IMR-90 (cell line): Measurements from ENCODE around the gene TNNT1. TPM values are rescaled to one million over a fixed set of nuclear protein-coding genes. Genes with fewer than 3 reads are reported as not detected.

ENCODE experiments used
- ATAC-seq: fragments of 200-7000 bp; cut with Tn5 transposase; 2 replicates; pipeline ENCODE4 v1.9.1; 2020; ENCODE audit warnings: low read depth, mild to moderate bottlenecking, moderate library complexity
- BruUV-seq: library from RNA; stranded (reverse); fragments of 400-500 nt; replicated peaks from 2 replicates; lab custom pipeline; 2021; lab: Mats Ljungman, UMichigan
- CTCF ChIA-PET: fragments of 300-600 bp; formaldehyde crosslinking; extraction: SDS; loops from one replicate; lab custom pipeline; 2021; ENCODE audit warnings: antibody characterized with exemption; lab: Yijun Ruan, JAX
- POLR2A ChIA-PET: fragments of 300-600 bp; sonication (Branson Sonifier 250); formaldehyde crosslinking; loops from one replicate; lab custom pipeline; 2022; ENCODE audit warnings: antibody characterized with exemption; ENCODE audit not compliant: unreplicated experiment; lab: Charles Lee
- DNase-seq: peaks from one replicate; pipeline ENCODE4 v3.0.0; 2013
- H2AFZ ChIP-seq: replicated peaks from 2 replicates; pipeline ENCODE3; 2013; ENCODE audit warnings: low read length, mild to moderate bottlenecking; ENCODE audit not compliant: poor library complexity
- H2AK5ac ChIP-seq: 2 replicates; pipeline ENCODE4 v1.6.1; 2013; ENCODE audit warnings: low read depth, low read length, inconsistent platforms
- H2AK9ac ChIP-seq: replicated peaks from 2 replicates; pipeline ENCODE3; 2013; ENCODE audit warnings: mild to moderate bottlenecking, low read depth, low read length, moderate library complexity; ENCODE audit not compliant: poor library complexity
- H2BK120ac ChIP-seq: 2 replicates; pipeline ENCODE4 v1.6.1; 2013; ENCODE audit warnings: low read depth, low read length, inconsistent platforms
- H2BK15ac ChIP-seq: 3 replicates; pipeline ENCODE4 v1.6.1; 2013; ENCODE audit warnings: low read depth, low read length, inconsistent platforms
- H2BK20ac ChIP-seq: 2 replicates; pipeline ENCODE4 v1.6.1; 2013; ENCODE audit warnings: low read depth, mild to moderate bottlenecking, inconsistent platforms, low read length, moderate library complexity
- H2BK5ac ChIP-seq: 2 replicates; pipeline ENCODE4 v1.6.1; 2013; ENCODE audit warnings: mild to moderate bottlenecking, low read depth, low read length, inconsistent platforms; ENCODE audit not compliant: poor library complexity, severe bottlenecking
- H3K14ac ChIP-seq: replicated peaks from 2 replicates; pipeline ENCODE4 v1.6.1; 2013; ENCODE audit warnings: low read depth, low read length, inconsistent platforms
- H3K18ac ChIP-seq: 2 replicates; pipeline ENCODE4 v1.6.1; 2013; ENCODE audit warnings: low read depth, low read length, control low read depth
- H3K23ac ChIP-seq: 2 replicates; pipeline ENCODE4 v1.6.1; 2013; ENCODE audit warnings: low read depth, low read length, inconsistent platforms
- H3K27ac ChIP-seq: 2 replicates; pipeline ENCODE4 v1.5.1; 2013; ENCODE audit warnings: mild to moderate bottlenecking, control low read depth, low read length; ENCODE audit not compliant: insufficient read depth
- H3K27me3 ChIP-seq: 2 replicates; pipeline ENCODE4 v1.6.1; 2013; ENCODE audit warnings: low read length; ENCODE audit not compliant: control insufficient read depth, insufficient read depth
- H3K36me3 ChIP-seq: 2 replicates; pipeline ENCODE4 v1.6.1; 2013; ENCODE audit warnings: low read length, mixed read lengths; ENCODE audit not compliant: control insufficient read depth, insufficient read depth
- H3K4ac ChIP-seq: 2 replicates; pipeline ENCODE4 v1.6.1; 2013; ENCODE audit warnings: low read depth, low read length, inconsistent platforms
- H3K4me1 ChIP-seq: 2 replicates; pipeline ENCODE4 v1.6.1; 2013; ENCODE audit warnings: low read length, mixed read lengths; ENCODE audit not compliant: control insufficient read depth, insufficient read depth
- H3K4me2 ChIP-seq: 2 replicates; pipeline ENCODE4 v1.6.1; 2013; ENCODE audit warnings: low read depth, mild to moderate bottlenecking, control low read depth, low read length, moderate library complexity
- H3K4me3 ChIP-seq: 2 replicates; pipeline ENCODE4 v1.5.1; 2013; ENCODE audit warnings: low read depth, mild to moderate bottlenecking, control low read depth, low read length, moderate library complexity; ENCODE audit not compliant: insufficient read depth
- H3K56ac ChIP-seq: 2 replicates; pipeline ENCODE4 v1.6.1; 2013; ENCODE audit warnings: low read length, inconsistent platforms; ENCODE audit not compliant: insufficient read depth; ENCODE audit errors: extremely low read depth
- H3K79me1 ChIP-seq, 2 experiments: 2 replicates each; pipeline ENCODE4 v1.6.1; 2013; ENCODE audit warnings: low read length in 2 of 2, inconsistent platforms in 1 of 2, low read depth in 1 of 2
- H3K9ac ChIP-seq: 2 replicates; pipeline ENCODE4 v1.6.1; 2013; ENCODE audit warnings: low read depth, low read length, control low read depth
- H3K9me1 ChIP-seq: 2 replicates; pipeline ENCODE4 v1.6.1; 2013; ENCODE audit warnings: low read length, inconsistent platforms; ENCODE audit not compliant: insufficient read depth
- H3K9me3 ChIP-seq: 2 replicates; pipeline ENCODE4 v1.6.1; 2013; ENCODE audit warnings: low read length; ENCODE audit not compliant: control insufficient read depth, insufficient read depth
- H4K20me1 ChIP-seq: 2 replicates; pipeline ENCODE4 v1.6.1; 2013; ENCODE audit warnings: low read length, inconsistent platforms; ENCODE audit not compliant: insufficient read depth
- H4K5ac ChIP-seq: 2 replicates; pipeline ENCODE4 v1.6.1; 2013; ENCODE audit warnings: mild to moderate bottlenecking, low read depth, low read length, control low read depth
- H4K8ac ChIP-seq, 2 experiments: 2 replicates each; pipeline ENCODE4 v1.6.1; 2013; ENCODE audit warnings: low read depth in 2 of 2, low read length in 2 of 2, control low read depth in 1 of 2, inconsistent platforms in 1 of 2
- H4K91ac ChIP-seq: 2 replicates; pipeline ENCODE4 v1.6.1; 2013; ENCODE audit warnings: low read depth, low read length, inconsistent platforms; ENCODE audit not compliant: insufficient read depth
- CEBPB ChIP-seq: IDR thresholded peaks from 2 replicates; pipeline ENCODE4 v1.6.1; 2012; ENCODE audit warnings: low read depth, low read length, improper control_type of control experiment
- CTCF ChIP-seq: conservative IDR thresholded peaks from 2 replicates; pipeline ENCODE4 v1.5.1; 2012; ENCODE audit warnings: mild to moderate bottlenecking, low read depth, low read length, improper control_type of control experiment
- ELK1 ChIP-seq: fragments of 150-350 bp; IDR thresholded peaks from 2 replicates; pipeline ENCODE4 v1.6.1; 2016; ENCODE audit warnings: low read depth, mild to moderate bottlenecking, low read length, moderate library complexity, borderline replicate concordance
- FOS ChIP-seq: fragments of 150-350 bp; IDR thresholded peaks from 2 replicates; pipeline ENCODE4 v1.6.1; 2016; ENCODE audit warnings: low read depth, low read length
- MAZ ChIP-seq: IDR thresholded peaks from 2 replicates; pipeline ENCODE4 v1.6.1; 2012; ENCODE audit warnings: low read depth, mild to moderate bottlenecking, low read length, improper control_type of control experiment, moderate library complexity, borderline replicate concordance
- MXI1 ChIP-seq: IDR thresholded peaks from 2 replicates; pipeline ENCODE4 v1.6.1; 2012; ENCODE audit warnings: low read depth, mild to moderate bottlenecking, low read length, moderate library complexity, borderline replicate concordance
- POLR2A ChIP-seq: IDR thresholded peaks from 2 replicates; pipeline ENCODE4 v1.6.1; 2012; ENCODE audit warnings: mild to moderate bottlenecking, low read depth, low read length
- RCOR1 ChIP-seq: IDR thresholded peaks from 2 replicates; pipeline ENCODE4 v1.6.1; 2012; ENCODE audit warnings: mild to moderate bottlenecking, low read length, improper control_type of control experiment; ENCODE audit not compliant: insufficient replicate concordance
- SMC3 ChIP-seq: fragments of 150-350 bp; IDR thresholded peaks from 2 replicates; pipeline ENCODE4 v1.6.1; 2016; ENCODE audit warnings: low read depth, mild to moderate bottlenecking, antibody characterized with exemption, low read length, moderate library complexity
- USF2 ChIP-seq: fragments of 150-350 bp; IDR thresholded peaks from 2 replicates; pipeline ENCODE4 v1.6.1; 2017; ENCODE audit warnings: mild to moderate bottlenecking, antibody characterized with exemption, low read length, low read depth
- WGBS, 2 experiments: methylation state at CpG; one replicate each; pipeline versions ENCODE4 v1.1.5 to v1.1.7; 2013; ENCODE audit warnings: missing lambda C conversion rate in 2 of 2; ENCODE audit not compliant: insufficient read length in 1 of 2; ENCODE audit errors: extremely low coverage in 2 of 2; 5-methylcytosine and 5-hydroxymethylcytosine counted together
- dilution Hi-C: fragments of 300-500 bp; cut with HindIII; formaldehyde crosslinking; loops from one replicate; pipeline ENCODE4 v1.14.3; 2018; ENCODE audit warnings: low sequenced_read_pairs; ENCODE audit not compliant: unreplicated experiment
- in situ Hi-C: fragments of 300-500 bp; cut with MboI; formaldehyde crosslinking; loops from 3 replicates; pipeline ENCODE4 v1.14.3; 2019; ENCODE audit warnings: low sequenced_read_pairs, inconsistent platforms, mixed read lengths
- intact Hi-C: fragments of 100-400 bp; cut with micrococcal nuclease; formaldehyde crosslinking; loops from 2 replicates; pipeline ENCODE4 v1.10.0; 2022
- polyA plus RNA-seq, 3 experiments: library from polyadenylated mRNA; depleted of rRNA; stranded (reverse); fragments of >200 nt; gene quantifications; 2 replicates each; pipeline ENCODE4 v1.2.3, GENCODE V29; 2012; ENCODE audit warnings: low replicate concordance in 1 of 3
- total RNA-seq: library from RNA; depleted of rRNA; stranded (reverse); fragments of >200 nt; gene quantifications from 2 replicates; pipeline ENCODE4 v1.2.3, GENCODE V29; 2012

The TNNT1 gene
- total and polyA plus RNA-seq, 2 of the 4 experiments (the other 2 are of a cell fraction), result 1.3 to 2.6 TPM

GRCh38 chr19:55178781-55179599 lies 30.0 kb upstream of the TNNT1 start:
- H3K9me3 ChIP-seq, result no peaks in the 10 kb centered on the region
- no peak overlapping the region for H3K9ac ChIP-seq
- H3K4ac ChIP-seq, result no peak overlapping the region
- in situ Hi-C loops, result no loop called here
- no TSS peak for BruUV-seq
- peak overlapping the region; percentile 49 for H3K4me3 ChIP-seq
- intact Hi-C loops, result loop anchor here (1.0 kb wide), 1 partner anchor 37 kb away; no protein-coding TSS in a partner anchor
- peaks cover 34% of the 10 kb centered on the region for H3K27me3 ChIP-seq
- H3K9me1 ChIP-seq, result no peaks in the 10 kb centered on the region
- H3K36me3 ChIP-seq, result no peaks in the 10 kb centered on the region
- no peak overlapping the region; the same call in 1 of the 2 replicates for H2AK5ac ChIP-seq
- H3K4me1 ChIP-seq, result peaks cover 4% of the 10 kb centered on the region
- peak overlapping the region; percentile 98 for H3K4me2 ChIP-seq
- no peak overlapping the region for H3K23ac ChIP-seq
- POLR2A ChIA-PET, result no interaction called here
- no peak overlapping the region for H3K27ac ChIP-seq
- peak overlapping the region; percentile 70 for H2AK9ac ChIP-seq
- no peak overlapping the region for H3K56ac ChIP-seq
- H4K91ac ChIP-seq, result no peak overlapping the region; the same call in 1 of the 2 replicates
- no peak overlapping the region for H2BK15ac ChIP-seq
- 6% methylated on average over 29 of the region's 61 CpGs; no CpG with 5 or more reads in 1 of the 2 experiments for WGBS, 2 experiments
- no peak overlapping the region for H2BK120ac ChIP-seq
- ATAC-seq (peak; percentile 83), DNase-seq (peak; percentile 77)
- H2AFZ ChIP-seq, result peak overlapping the region; percentile 92
- no peaks in the 10 kb centered on the region for H3K79me1 ChIP-seq
- dilution Hi-C loops, result no loop called here
- H3K18ac ChIP-seq, result no peak overlapping the region
- H4K5ac ChIP-seq, result no peak overlapping the region
- no peak for TF ChIP-seq CTCF
- peak; percentile 91 for TF ChIP-seq MXI1
- no peak for TF ChIP-seq USF2
- no peak for TF ChIP-seq FOS
- peak; percentile 81; the same call in 1 of the 2 replicates for TF ChIP-seq MAZ
- no peak for TF ChIP-seq ELK1
- no peak for TF ChIP-seq CEBPB
- no peak for TF ChIP-seq RCOR1
- no peak for TF ChIP-seq SMC3
- no peak for TF ChIP-seq POLR2A
- no peak overlapping the region for H2BK5ac ChIP-seq
- H3K14ac ChIP-seq, result no peak overlapping the region
- H4K20me1 ChIP-seq, result peaks cover 12% of the 10 kb centered on the region
- no peak overlapping the region for H2BK20ac ChIP-seq
- CTCF ChIA-PET, result no interaction called here
- no peak overlapping the region for H4K8ac ChIP-seq
